GM12874 (cell line): ENCODE results near the gene FCHO2.

Experiments used
- CTCF ChIP-seq: IDR thresholded peaks from 2 replicates; pipeline ENCODE4 v1.5.1; 2011; ENCODE audit warnings: low read depth, mild to moderate bottlenecking, control low read depth, low read length, moderate library complexity; ENCODE audit not compliant: insufficient read depth

The FCHO2 gene

GRCh38 chr5:73129143-73129542 lies 173.3 kb downstream of the FCHO2 start:
- no peak for TF ChIP-seq CTCF

DNA sequence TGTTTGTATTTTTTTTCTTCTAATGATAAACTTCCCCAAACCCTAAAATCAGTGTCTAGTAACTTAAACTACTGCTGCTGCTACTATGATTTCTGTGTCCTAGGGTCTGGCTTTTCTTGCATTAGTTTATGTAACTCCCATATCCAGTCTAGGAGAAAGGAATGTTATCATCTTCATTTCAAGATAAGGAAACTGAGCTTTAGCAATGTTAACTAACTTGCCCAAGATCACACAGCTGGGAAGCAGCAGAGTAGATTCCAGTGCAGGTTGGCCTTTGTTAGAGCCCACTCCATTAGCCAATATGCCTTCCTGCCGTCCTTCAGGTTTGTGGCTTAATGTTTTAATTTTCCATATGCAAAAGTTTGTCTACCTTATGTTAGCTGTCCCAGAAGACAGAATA lies 175.0 kb downstream of the FCHO2 start:
- TF ChIP-seq CTCF = no peak

- no peak for TF ChIP-seq CTCF
These were observed 176.0 kb downstream of the FCHO2 start for GRCh38 chr5:73131711-73132425.

DNA sequence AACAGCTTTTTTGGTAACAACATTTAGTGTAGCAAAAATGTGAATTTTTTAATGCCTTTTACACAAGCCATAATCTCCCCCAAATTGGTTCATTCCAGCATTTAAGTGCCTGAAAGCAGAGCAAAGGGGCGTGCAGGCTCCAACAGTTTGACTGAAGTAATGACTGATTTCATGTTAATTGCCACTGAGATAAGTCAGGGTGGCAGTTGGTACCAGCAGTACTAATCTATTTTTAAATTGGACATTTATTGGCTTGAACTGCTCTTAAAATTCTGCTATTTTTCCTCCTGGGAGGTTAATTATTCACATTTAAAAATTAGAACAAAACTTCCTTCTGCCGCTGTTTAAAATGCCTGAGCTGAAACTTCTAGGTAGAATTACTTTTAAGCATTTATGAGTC lies 176.9 kb downstream of the FCHO2 start:
- no peak for TF ChIP-seq CTCF

GRCh38 chr5:73135021-73135420 lies 179.2 kb downstream of the FCHO2 start:
- no peak for TF ChIP-seq CTCF

DNA sequence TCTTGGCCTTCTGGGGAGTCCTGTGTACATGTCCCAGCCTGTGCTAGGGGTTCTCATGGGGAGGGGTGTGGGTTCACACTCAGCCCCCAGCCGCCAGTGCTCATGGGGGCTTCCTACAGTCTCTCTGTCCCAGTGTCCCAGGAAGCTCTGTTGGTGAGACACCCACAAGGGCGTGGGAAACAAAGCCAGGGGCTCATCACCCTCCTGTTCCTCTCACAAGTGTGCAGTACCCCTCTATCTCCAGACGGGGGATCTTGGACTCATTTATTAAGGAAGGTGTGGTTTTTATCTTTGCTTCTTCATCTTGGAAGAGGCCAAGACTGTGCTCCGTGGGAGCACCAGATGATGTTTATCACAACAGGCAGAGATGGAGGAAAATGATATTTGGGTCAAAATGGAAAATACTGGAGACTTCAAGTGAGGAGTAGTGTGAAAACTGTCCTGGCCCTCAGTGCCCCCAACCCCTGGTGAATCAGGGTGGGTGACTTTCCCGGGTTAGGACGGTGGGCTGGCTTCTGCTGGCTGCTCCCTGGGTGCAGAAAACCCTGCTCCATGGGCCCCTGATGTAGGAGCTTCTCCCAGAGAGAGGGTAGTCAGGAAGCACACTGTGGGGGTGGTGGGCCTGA lies 179.7 kb downstream of the FCHO2 start:
- TF ChIP-seq CTCF = no peak

GRCh38 chr5:73136055-73136562 lies 180.3 kb downstream of the FCHO2 start:
- TF ChIP-seq CTCF = no peak
